Activated CD8-positive, alpha-beta memory T cell treated with anti-CD3 and anti-CD28 coated beads for 36 hours (primary cell): ENCODE measurements around the gene RUNDC1. TPM values are rescaled to one million over a fixed set of nuclear protein-coding genes. Genes with fewer than 3 reads are reported as not detected.
"Not testable (repeated sequence)": the region's sequence is repeated elsewhere in the genome, so short reads cannot be mapped to it uniquely, and the experiment has no call there.

ENCODE experiments used
- CTCF ChIA-PET: fragments of 350-600 bp; sonication (Branson Sonifier 250); formaldehyde crosslinking; loops from one replicate; lab custom pipeline; 2021; ENCODE audit warnings: antibody characterized with exemption; lab: Charles Lee
- POLR2A ChIA-PET: fragments of 350-600 bp; sonication (Branson Sonifier 250); formaldehyde crosslinking; loops from one replicate; lab custom pipeline; 2021; ENCODE audit warnings: antibody characterized with exemption; lab: Charles Lee
- total RNA-seq, 2 experiments: library from RNA; stranded (reverse); gene quantifications; one replicate each; pipeline ENCODE4 v1.2.3, GENCODE V29; 2021

The RUNDC1 gene
- total RNA-seq, 2 experiments from 2014 or later: 14.4 to 14.9 TPM

DNA sequence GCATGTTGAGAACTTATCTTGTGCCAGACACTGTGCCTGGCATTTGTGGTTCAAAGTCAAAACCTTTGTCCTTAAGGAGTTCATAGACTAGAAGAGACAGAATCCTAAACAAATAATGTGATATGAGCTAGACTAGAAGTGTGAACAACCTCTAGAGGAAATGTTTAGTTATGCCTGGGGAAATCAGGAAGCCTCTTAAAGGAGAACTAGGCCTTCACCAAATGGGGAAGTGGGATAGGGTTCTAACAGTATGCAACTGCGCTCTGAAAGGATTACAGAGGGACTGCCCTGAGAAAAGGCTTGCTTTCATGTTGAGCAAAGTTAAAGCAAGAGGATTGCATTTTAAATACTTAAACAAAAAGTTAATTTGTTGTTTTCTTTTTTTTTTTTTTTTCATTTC, 4.9 kb downstream of the RUNDC1 start:
- CTCF ChIA-PET: interaction anchor here (0.6 kb wide), 1 partner anchor 407 kb away, joined by 3 read pairs; no protein-coding TSS in a partner anchor

DNA sequence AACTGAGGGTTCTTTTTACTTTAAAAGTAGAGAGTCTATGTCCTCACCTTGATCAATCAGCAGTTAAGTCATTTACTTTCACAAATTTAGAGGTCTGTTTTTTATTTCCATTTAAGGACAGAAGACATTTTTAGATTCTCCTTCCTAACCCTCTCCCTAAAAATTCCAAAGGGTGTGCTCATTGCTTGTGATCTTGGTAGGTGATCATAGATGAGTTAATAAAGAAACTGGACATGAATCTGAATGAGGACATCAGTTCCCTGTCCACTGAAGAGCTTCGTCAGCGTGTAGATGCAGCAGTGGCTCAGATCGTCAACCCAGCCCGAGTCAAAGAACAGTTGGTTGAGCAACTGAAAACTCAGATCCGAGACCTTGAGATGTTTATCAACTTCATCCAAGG, 8.8 kb downstream of the RUNDC1 start:
- ChIA-PET POLR2A (no interaction called here), CTCF (no interaction called here)

More for the DNA sequence above, 4.9 kb downstream of the RUNDC1 start:
- POLR2A ChIA-PET: no interaction called here

DNA sequence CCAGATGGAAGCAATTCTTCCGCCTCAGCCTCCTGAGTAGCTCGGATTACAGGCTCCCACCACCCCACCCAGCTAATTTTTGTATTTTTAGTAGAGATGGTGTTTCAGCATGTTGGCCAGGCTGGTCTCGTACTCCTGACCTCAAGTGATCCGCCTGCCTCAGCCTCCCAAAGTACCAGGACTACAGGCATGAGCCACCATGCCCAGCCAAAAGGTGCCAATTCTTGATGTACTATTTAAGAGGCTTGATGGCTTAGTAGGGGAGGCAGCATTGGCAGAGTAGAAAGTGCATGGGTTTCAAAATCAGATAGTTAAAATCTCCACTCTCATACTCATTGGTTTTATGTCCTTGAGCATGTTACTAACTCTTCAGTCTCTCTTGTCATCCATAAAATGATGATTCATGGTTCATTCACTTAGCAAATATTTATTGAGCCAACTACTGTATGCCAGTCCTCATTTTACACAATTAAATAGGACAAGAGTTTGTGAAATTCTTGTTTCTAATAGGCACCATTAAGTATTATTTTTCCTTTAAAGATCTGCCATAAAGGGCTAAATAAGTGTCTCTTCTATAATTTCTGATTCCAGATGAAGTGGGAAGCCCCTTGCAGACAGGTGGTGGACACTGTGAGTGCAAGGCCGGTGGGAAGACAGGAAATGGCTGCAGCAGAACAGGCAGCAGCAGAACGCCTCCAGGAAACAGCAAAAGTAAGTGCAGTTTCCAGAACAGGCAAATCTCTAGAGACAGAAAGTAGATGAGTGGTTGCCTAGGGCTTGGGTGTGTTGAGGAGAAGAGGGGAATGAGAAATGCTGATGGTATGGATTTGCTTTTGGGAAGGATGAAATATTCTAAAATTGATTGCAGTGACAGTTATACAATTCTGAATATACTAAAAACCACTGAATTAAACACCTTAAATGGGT, 9.6 kb downstream of the RUNDC1 start:
- CTCF ChIA-PET: no interaction called here
- POLR2A ChIA-PET: no interaction called here

DNA sequence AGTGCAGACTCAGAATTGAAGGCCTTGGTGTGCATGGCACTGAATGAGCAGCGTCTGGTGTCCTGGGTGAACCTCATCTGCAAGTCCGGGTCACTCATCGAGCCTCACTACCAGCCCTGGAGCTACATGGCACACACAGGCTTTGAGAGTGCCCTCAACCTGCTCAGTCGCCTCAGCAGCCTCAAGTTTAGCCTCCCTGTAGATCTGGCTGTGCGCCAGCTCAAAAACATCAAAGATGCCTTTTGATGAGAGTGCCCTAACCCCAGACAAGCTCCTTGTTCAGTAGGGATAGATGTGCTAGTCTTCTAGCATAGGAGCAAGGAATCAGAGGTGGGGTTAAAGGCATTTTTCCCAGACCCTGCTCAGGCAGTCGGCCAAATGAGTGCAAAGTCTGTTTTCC, 11.1 kb downstream of the RUNDC1 start:
- ChIA-PET POLR2A (no interaction called here), CTCF (no interaction called here)

DNA sequence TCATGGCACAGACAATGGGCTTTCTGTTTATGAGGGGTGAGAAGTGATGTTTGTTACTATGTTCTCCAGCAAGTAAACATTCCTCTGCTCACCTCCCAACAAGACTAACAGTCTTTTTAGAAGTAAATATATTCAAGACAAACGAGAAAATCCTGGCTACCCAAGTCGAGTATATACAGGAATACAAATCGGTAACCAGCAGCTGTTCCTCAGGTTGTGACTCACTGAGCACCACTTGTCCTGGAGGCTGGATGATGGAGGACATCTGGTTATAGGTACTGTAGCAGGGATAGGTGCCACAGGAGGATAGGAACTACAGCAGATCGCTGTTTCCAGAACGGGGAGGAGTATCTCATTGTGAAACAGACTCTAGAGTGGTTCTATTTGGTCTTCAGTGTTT, 12.5 kb downstream of the RUNDC1 start:
- POLR2A ChIA-PET: no interaction called here
- CTCF ChIA-PET: no interaction called here

DNA sequence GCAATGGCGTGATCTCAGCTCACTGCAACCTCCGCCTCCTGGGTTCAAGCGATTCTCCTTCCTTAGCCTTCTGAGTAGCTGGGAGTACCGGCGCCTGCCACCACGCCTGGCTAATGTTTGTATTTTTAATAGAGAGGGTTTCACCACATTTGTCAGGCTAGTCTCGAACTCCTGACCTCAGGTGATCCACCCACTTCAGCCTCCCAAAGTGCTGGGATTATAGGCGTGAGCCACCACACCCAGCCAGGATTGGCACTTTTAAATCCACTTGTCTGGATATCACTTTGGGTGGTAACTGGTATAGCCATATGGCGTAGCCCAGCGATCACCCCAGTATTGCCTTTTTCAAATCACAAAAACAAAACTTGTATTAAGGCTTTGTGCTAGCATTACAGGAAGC, 13.5 kb downstream of the RUNDC1 start:
- POLR2A ChIA-PET, CTCF ChIA-PET: not testable (repeated sequence)

DNA sequence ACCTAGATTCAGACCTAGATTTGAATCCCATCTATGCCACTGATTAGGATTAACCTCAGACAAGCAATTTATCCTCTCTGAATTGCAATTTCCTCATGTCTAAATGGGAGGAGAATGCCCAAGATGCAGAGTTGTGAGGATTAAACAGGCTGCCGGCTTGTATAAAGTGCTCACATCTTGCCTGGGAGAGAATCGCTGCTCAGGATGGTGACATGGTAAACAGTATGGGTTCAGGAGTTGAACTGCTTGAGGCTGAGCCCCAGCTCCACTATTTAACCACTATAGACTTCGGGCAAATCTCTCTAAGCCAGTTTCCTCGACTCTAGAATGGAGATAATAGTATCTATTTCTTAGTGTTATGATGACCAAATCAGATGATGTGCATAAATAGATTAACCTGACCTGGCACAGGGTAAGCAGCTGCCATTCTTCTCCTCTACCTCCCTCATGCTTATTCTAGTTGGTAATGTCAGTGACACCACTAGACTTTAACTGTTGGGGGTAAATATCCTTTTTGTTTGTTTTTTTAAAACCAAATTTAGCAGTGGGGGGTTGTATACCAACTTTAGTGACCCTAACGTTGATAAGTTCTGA, 17.1 kb downstream of the RUNDC1 start:
- ChIA-PET POLR2A (interaction anchor here (0.5 to 2.3 kb wide), 15 partner anchors 9 to 364 kb away, joined by 3 to 24 read pairs (median 5); partner anchors contain the start of genes BECN1, BRCA1, CNTD1 and COA3), CTCF (interaction anchor here (0.6 to 1.8 kb wide), 15 partner anchors 9 to 736 kb away, joined by 3 to 8 read pairs (median 4); partner anchors contain the start of genes IFI35, PSME3, PTGES3L and RUNDC1)

DNA sequence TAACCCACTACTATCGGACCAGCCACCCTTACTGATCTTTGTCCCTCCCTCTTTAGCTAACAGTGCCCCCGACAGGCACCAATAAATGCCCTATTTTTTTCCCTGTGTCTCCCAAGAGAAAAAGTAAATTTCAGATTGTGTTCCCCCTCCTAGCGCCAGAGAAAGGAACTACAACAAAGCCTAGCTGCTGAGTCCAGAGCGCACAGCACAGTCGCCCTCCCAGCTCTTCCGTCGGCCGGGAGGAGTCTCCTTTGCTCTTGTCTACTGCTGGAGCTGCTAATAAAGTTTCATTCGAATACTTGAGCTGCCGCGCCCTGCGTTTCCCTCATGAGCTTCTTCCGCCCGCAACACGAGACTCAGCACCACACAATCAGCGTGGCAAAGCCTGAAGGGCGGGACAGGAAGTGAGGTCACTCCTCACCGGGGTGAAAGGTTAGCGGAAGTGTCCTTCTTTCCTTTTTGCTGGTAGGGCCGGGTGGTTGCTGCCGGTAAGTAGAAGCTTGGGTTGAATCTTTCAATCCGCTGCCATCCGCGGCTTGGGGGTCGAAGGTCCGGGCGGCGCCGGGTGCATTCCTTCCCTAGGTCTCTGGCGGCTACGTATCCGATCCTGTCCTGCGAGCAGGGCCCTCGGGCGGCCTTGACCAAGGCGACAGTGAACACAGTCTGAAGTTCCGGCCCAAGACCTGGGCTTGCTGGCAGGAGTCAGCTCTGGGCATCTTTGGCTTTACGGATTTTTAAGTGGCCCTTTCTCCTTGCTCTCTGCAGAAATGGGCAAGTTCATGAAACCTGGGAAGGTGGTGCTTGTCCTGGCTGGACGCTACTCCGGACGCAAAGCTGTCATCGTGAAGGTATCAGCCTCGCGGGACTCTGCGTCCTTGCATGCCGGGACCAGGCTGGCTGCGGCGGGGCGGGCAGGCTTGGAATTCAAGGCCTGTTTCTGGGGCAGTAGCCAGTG, 17.9 kb downstream of the RUNDC1 start, which contains the start of gene RPL27:
RPL27 (plus strand) TSS at position 436 of the 955 bp plus-strand sequence; CDS start at position 768, 332 bp downstream.
- POLR2A ChIA-PET: interaction anchor here (0.5 to 2.3 kb wide), 18 partner anchors 9 to 439 kb away, joined by 3 to 24 read pairs (median 4); partner anchors contain the start of genes BECN1, BRCA1, CNTD1 and COA3
- CTCF ChIA-PET: interaction anchor here (0.6 to 1.8 kb wide), 14 partner anchors 9 to 272 kb away, joined by 3 to 8 read pairs (median 4); partner anchors contain the start of genes IFI35, PSME3, PTGES3L and RUNDC1

DNA sequence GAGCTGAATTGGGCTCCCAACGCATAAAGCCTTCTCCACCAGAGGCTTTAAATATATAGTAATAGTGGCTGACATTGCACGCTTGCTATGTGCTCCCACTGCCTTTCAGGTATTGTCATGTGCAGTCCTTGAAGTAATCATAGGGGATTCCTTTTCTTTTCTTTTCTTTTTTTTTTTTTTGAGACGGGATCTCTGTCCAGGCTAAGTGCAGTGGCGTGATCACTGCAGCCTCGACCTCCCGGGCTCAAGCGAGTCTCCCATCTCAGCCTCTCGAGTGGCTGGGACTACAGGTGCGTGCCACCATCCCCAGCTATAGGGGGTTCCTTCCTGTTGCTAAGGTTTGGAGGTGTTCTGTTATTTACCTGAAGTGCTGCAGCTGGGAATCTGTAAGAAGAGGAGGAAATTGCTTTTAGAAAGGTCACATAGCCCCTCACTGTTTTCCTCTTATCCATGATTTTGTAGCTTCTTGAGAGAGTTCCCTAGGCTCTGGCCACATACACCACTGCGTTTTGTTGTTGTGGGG, 18.7 kb downstream of the RUNDC1 start:
- POLR2A ChIA-PET: interaction anchor here (0.5 to 2.3 kb wide), 9 partner anchors 8 to 440 kb away, joined by 3 to 24 read pairs (median 3); partner anchors contain the start of genes IFI35, RUNDC1 and VAT1
- CTCF ChIA-PET: interaction anchor here (1.3 to 1.8 kb wide), 5 partner anchors 8 to 166 kb away, joined by 3 to 8 read pairs (median 6); partner anchors contain the start of genes IFI35, PSME3 and RUNDC1

DNA sequence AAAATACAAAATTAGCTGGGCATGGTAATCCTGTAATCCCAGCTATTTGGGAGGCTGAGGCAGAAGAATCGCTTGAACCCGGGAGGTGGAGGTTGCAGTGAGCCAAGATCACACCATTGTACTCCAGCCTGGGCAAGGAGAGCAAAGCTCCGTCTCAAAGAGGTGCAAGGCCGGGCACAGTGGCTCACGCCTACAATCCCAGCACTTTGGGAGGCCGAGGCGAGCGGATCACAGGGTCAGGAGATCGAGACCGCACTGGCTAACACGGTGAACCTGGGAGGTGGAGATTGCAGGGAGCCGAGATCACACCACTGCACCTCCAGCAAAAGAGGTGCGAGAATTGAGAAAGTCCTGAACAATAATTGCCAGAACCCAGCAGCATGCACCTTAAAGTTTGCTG, 20.5 kb downstream of the RUNDC1 start:
- CTCF ChIA-PET: not testable (repeated sequence)
- POLR2A ChIA-PET: interaction anchor here (0.6 kb wide), 1 partner anchor 169 kb away, joined by 3 read pairs; no protein-coding TSS in a partner anchor

DNA sequence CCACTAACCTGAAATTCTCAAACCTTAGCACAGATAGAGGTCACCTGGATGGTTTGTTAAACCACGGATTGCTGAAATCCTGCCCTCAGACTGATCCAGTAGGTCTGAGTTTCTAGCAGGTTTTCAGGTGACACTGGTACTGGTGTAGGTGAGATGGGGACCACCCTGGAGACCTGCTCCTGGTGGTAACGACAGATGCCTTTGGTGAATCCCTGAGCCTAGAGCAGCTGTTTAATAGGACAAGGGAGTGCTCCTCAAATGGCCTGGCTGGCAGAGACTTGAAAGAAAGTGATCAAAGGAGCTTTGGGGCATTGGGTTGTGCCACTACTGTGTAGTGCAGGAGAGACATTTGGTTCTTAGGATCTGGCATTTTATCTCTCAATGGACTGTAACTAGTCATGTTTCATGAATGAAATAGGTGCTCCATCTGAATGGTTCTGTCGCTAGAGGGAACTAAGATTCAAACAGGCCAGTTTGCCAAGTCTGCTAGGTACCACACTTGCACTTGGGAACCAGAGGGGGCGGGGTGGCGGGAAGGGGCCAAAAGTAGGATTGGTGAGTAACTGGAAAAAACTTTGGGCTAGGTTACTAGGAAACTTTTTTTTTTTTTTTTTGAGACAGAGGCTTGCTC, 23.3 kb downstream of the RUNDC1 start:
- POLR2A ChIA-PET: interaction anchor here (0.6 kb wide), 1 partner anchor 155 kb away, joined by 3 read pairs; no protein-coding TSS in a partner anchor
- CTCF ChIA-PET: interaction anchor here (0.8 kb wide), 1 partner anchor 99 kb away, joined by 3 read pairs; no protein-coding TSS in a partner anchor

DNA sequence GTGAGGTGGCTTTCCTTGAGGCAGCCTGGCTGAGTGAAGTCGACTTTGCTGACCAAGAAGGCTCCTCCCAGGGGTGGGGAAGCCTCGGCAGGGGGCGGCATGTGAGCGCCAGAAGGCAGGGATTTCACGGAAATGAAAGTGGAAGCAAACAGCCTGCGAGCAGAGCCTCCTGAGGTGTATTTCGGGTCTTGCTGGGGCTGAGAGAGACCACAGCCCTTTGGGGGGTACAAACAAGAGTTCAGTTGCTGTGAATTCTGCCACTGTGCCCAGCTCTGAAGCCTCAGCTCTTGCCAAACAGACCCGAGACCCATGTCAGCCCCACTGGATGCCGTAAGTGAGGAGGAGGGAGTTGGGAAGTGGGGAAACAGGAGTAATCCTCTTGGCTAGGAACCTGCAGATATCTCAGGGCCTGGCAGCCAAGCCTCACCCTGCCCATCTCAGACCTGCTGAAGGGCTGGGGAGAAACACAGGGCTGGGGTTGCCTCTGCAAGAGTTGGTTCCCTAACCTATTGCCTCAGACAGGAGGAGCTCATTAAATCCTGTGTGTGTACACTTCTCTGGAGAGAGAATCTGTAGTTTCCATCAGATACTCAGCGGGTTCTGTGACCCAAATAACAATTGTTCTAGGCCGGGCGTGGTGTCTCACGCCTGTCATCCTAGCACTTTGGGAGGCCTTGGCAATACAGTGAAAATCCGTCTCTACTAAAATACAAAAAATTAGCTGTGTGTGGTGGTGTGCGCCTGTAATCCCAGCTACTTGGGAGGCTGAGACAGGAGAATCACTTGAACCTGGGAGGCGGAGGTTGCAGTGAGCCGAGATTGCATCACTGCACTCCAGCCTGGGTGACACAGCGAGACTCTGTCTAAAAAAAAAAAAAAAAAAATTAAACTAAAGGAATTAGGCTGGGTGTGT, 26.5 kb downstream of the RUNDC1 start, which contains the start of gene IFI35:
IFI35 (plus strand) TSS at position 146 of the 913 bp plus-strand sequence; CDS start at position 310, 164 bp downstream.
- CTCF ChIA-PET: interaction anchor here (0.5 to 1.0 kb wide), 3 partner anchors 9 to 1821 kb away, joined by 3 to 8 read pairs (median 3); partner anchors contain the start of gene RPL27

DNA sequence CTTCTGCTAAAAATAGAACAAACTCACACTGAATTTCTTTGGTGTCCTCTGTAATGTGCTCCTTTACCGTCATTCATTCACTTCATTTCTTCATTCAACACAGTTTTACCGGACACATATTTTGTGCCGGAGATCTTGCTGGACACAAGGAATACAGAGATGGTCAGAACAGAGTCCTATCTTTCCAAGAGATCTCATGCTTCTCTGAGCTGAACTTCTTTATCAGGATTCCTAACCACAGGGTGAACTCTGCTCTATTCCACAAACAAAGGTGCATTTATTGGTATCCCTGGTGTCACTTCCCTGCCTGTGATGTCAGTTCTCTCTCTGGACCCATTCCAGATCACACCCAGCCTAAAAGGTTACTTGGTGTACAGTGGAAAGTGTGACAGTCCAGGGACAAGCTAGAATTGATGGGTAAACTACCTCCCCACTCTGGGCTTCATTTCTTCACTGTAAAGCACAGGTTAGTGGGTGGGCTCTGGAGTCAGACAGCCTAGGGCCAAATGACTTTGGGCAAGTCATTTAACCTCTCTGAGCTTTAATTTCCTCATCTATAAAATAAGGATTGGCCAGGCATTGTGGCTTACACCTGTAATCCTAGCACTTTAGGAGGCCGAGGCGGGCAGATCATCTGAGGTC, 30.4 kb downstream of the RUNDC1 start:
- ChIA-PET CTCF (no interaction called here), POLR2A (no interaction called here)

More for the DNA sequence above, 26.5 kb downstream of the RUNDC1 start, which contains the start of gene IFI35:
- POLR2A ChIA-PET: interaction anchor here (0.5 to 2.2 kb wide), 4 partner anchors 8 to 42 kb away, joined by 3 to 13 read pairs (median 4); partner anchors contain the start of gene RPL27

DNA sequence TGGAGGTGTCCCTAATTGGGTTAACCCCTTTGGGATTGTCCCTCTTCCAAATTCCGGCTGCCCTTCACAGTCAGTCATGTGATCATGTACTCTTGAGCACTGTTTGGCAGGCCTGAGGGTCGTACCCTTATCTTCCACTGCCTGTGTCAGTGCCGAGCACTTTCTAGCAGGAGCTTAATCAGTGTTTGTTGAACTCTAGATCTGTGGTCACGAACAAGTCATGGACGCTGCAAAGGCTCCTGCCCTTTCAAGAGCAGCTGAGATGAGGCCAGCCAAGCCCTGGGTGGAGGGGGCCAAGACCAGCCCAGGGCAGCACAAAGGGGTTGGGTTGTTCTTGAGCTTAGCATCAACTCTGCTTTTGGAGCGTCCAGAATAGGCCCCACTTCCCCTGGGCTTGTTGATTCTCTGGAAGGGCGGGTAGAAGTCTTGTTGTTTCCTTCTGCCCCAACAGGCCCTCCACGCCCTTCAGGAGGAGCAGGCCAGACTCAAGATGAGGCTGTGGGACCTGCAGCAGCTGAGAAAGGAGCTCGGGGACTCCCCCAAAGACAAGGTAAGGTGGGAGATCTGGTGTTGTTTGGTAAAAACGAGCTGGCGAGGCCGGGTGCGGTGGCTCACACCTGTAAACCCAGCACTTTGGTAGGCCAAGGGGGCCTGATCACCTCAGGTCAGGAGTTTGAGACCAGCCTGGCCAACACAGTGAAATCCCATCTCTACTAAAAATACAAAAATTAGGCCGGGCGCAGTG, 31.5 kb downstream of the RUNDC1 start:
- CTCF ChIA-PET: interaction anchor here (0.5 kb wide), 1 partner anchor 1989 kb away, joined by 3 read pairs; no protein-coding TSS in a partner anchor
- POLR2A ChIA-PET: interaction anchor here (0.8 kb wide), 1 partner anchor 13 kb away, joined by 3 read pairs; no protein-coding TSS in a partner anchor

DNA sequence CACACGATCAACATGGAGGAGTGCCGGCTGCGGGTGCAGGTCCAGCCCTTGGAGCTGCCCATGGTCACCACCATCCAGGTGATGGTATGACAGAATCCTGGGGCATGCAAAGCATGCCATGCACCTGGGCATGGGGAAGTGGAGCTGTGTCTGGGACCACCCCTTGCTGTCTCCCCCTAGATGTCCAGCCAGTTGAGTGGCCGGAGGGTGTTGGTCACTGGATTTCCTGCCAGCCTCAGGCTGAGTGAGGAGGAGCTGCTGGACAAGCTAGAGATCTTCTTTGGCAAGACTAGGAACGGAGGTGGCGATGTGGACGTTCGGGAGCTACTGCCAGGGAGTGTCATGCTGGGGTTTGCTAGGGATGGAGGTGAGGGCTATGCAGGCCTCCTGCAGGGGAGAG, 32.9 kb downstream of the RUNDC1 start:
- ChIA-PET POLR2A (no interaction called here), CTCF (no interaction called here)
